PC-3 (cell line): ENCODE measurements around the gene GKN1. TPM values are rescaled to one million over a fixed set of nuclear protein-coding genes. Genes with fewer than 3 reads are reported as not detected.

Experiments
- ATAC-seq: fragments of 200-7000 bp; cut with Tn5 transposase; 2 replicates; pipeline ENCODE4 v1.9.1; 2020; ENCODE audit warnings: mild to moderate bottlenecking, moderate library complexity
- BruUV-seq: library from RNA; stranded (reverse); fragments of 400-500 nt; replicated peaks from 2 replicates; lab custom pipeline; 2021; lab: Mats Ljungman, UMichigan
- CTCF ChIA-PET: fragments of 300-600 bp; sonication (Branson Sonifier 250); formaldehyde crosslinking; loops from one replicate; lab custom pipeline; 2022; ENCODE audit warnings: antibody characterized with exemption; lab: Charles Lee
- POLR2A ChIA-PET: fragments of 300-600 bp; sonication (Branson Sonifier 250); formaldehyde crosslinking; loops from one replicate; lab custom pipeline; 2022; ENCODE audit warnings: antibody characterized with exemption; ENCODE audit not compliant: unreplicated experiment; lab: Charles Lee
- DNase-seq: peaks from one replicate; pipeline ENCODE4 v3.0.0-alpha.2; 2015
- H2AFZ ChIP-seq: fragments of 300-600 bp; sonication (generic); 2 replicates; pipeline ENCODE4 v1.6.0; 2016; ENCODE audit warnings: antibody characterized with exemption, low read length
- H3F3A ChIP-seq: fragments of 300-600 bp; sonication (generic); one replicate; pipeline ENCODE4 v1.6.0; 2017; ENCODE audit warnings: antibody characterized with exemption, low read length, control low read depth, mild to moderate bottlenecking; ENCODE audit not compliant: unreplicated experiment
- H3K27ac ChIP-seq: fragments of 300-600 bp; sonication (generic); 2 replicates; pipeline ENCODE4 v1.5.1; 2016; ENCODE audit warnings: mild to moderate bottlenecking, low read length
- H3K27me3 ChIP-seq: fragments of 300-600 bp; sonication (generic); 2 replicates; pipeline ENCODE4 v1.6.1; 2016; ENCODE audit warnings: low read length, mixed read lengths
- H3K36me3 ChIP-seq: fragments of 300-600 bp; sonication (generic); 2 replicates; pipeline ENCODE4 v1.6.1; 2016; ENCODE audit warnings: low read depth, mixed run types, low read length, mixed read lengths
- H3K4me1 ChIP-seq: fragments of 300-600 bp; sonication (generic); 2 replicates; pipeline ENCODE4 v1.5.1; 2016; ENCODE audit warnings: low read length; ENCODE audit not compliant: insufficient read depth
- H3K4me2 ChIP-seq: fragments of 300-600 bp; sonication (generic); 2 replicates; pipeline ENCODE4 v1.6.0; 2016; ENCODE audit warnings: low read length
- H3K4me3 ChIP-seq: fragments of 300-600 bp; sonication (generic); 2 replicates; pipeline ENCODE4 v1.5.1; 2016; ENCODE audit warnings: mild to moderate bottlenecking, low read length, mixed read lengths
- H3K79me2 ChIP-seq: fragments of 300-600 bp; sonication (generic); 2 replicates; pipeline ENCODE4 v1.6.1; 2017; ENCODE audit warnings: low read length, mixed read lengths
- H3K9ac ChIP-seq: fragments of 300-600 bp; sonication (generic); 2 replicates; pipeline ENCODE4 v1.6.0; 2016; ENCODE audit warnings: mild to moderate bottlenecking, low read length
- H3K9me2 ChIP-seq: fragments of 300-600 bp; sonication (generic); replicated peaks from 2 replicates; pipeline ENCODE4 v1.6.1; 2016; ENCODE audit warnings: mixed run types, low read length, mixed read lengths
- H3K9me3 ChIP-seq: fragments of 300-600 bp; sonication (generic); 2 replicates; pipeline ENCODE4 v1.6.1; 2016; ENCODE audit warnings: low read length, mixed read lengths
- H4K20me1 ChIP-seq: fragments of 300-600 bp; sonication (generic); 2 replicates; pipeline ENCODE4 v1.6.1; 2016; ENCODE audit warnings: low read length, mixed read lengths
- EZH2 ChIP-seq: fragments of 300-600 bp; sonication (generic); IDR thresholded peaks from one replicate; pipeline ENCODE4 v1.6.1; 2017; ENCODE audit warnings: antibody characterized with exemption, mild to moderate bottlenecking, low read length; ENCODE audit not compliant: unreplicated experiment
- EZH2phosphoT487 ChIP-seq: fragments of 300-600 bp; sonication (generic); IDR thresholded peaks from 2 replicates; pipeline ENCODE4 v1.6.1; 2018; ENCODE audit warnings: mild to moderate bottlenecking, antibody characterized with exemption, low read length, borderline replicate concordance
- intact Hi-C: fragments of 100-400 bp; cut with micrococcal nuclease; formaldehyde crosslinking; loops from 2 replicates; pipeline ENCODE4 v1.9.0; 2023
- total RNA-seq: library from RNA; depleted of rRNA; stranded (reverse); fragments of >200 nt; gene quantifications from 2 replicates; pipeline ENCODE4 v1.2.3, GENCODE V29; 2014
- TF ChIP-seq, protein P1 (sequence below): fragments of 300-600 bp; sonication (generic); conservative IDR thresholded peaks from 2 replicates; pipeline ENCODE4 v1.5.1; 2017; ENCODE audit warnings: antibody characterized with exemption, low read depth, mild to moderate bottlenecking, low read length

GKN1 gene
- total RNA-seq, 1 experiment from 2014 or later: not detected

GRCh38 chr2:68971591-68972231, 2.7 kb upstream of the GKN1 start:
- Histone ChIP-seq H4K20me1 (no peaks in the 10 kb centered on the region), H2AFZ (peak overlapping the region; percentile 20; the same call in 1 of the 2 replicates), H3F3A (peaks cover 10% of the 10 kb centered on the region), H3K36me3 (no peaks in the 10 kb centered on the region), H3K27me3 (no peaks in the 10 kb centered on the region), H3K4me3 (0 out of 2 replicates have a peak overlapping the region, but pooled peaks have one; percentile 7), H3K9ac (peak overlapping the region; percentile 69), H3K9me3 (no peaks in the 10 kb centered on the region), H3K27ac (peak overlapping the region; percentile 97), H3K4me1 (peaks cover 34% of the 10 kb centered on the region), H3K79me2 (no peaks in the 10 kb centered on the region), H3K9me2 (0 out of 2 replicates have a peak, but pooled peaks cover 6% of the 10 kb centered on the region), H3K4me2 (peak overlapping the region; percentile 55)
- intact Hi-C loops: no loop called here
- DNase-seq (peak; percentile 99), ATAC-seq (peak; percentile 97)
- TF ChIP-seq EZH2phosphoT487 (no peak), EZH2 (no peak)
- TF ChIP-seq, protein P1, sequence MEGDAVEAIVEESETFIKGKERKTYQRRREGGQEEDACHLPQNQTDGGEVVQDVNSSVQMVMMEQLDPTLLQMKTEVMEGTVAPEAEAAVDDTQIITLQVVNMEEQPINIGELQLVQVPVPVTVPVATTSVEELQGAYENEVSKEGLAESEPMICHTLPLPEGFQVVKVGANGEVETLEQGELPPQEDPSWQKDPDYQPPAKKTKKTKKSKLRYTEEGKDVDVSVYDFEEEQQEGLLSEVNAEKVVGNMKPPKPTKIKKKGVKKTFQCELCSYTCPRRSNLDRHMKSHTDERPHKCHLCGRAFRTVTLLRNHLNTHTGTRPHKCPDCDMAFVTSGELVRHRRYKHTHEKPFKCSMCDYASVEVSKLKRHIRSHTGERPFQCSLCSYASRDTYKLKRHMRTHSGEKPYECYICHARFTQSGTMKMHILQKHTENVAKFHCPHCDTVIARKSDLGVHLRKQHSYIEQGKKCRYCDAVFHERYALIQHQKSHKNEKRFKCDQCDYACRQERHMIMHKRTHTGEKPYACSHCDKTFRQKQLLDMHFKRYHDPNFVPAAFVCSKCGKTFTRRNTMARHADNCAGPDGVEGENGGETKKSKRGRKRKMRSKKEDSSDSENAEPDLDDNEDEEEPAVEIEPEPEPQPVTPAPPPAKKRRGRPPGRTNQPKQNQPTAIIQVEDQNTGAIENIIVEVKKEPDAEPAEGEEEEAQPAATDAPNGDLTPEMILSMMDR: no peak
- BruUV-seq: no TSS peak
- ChIA-PET CTCF (no interaction called here), POLR2A (no interaction called here)

- peaks cover 10% of the 10 kb centered on the region for H3F3A ChIP-seq
- no peak overlapping the region for H3K4me3 ChIP-seq
- no peak overlapping the region for H3K4me2 ChIP-seq
- H3K79me2 ChIP-seq: no peaks in the 10 kb centered on the region
- H3K36me3 ChIP-seq: no peaks in the 10 kb centered on the region
- H3K27me3 ChIP-seq: no peaks in the 10 kb centered on the region
- no peak overlapping the region for H3K9ac ChIP-seq
- no peak overlapping the region for H2AFZ ChIP-seq
- H3K9me2 ChIP-seq: 0 out of 2 replicates have a peak, but pooled peaks cover 6% of the 10 kb centered on the region
- TF ChIP-seq EZH2 (no peak), EZH2phosphoT487 (no peak)
- TF ChIP-seq, protein P1: no peak
- H3K4me1 ChIP-seq: peaks cover 34% of the 10 kb centered on the region
- no peak for ATAC-seq
- H4K20me1 ChIP-seq: no peaks in the 10 kb centered on the region
- H3K27ac ChIP-seq: no peak overlapping the region
- BruUV-seq: no TSS peak
- ChIA-PET POLR2A (no interaction called here), CTCF (no interaction called here)
- DNase-seq: no peak
- H3K9me3 ChIP-seq: no peaks in the 10 kb centered on the region
- intact Hi-C loops: no loop called here
Observed at GRCh38 chr2:68974946-68975665, 670 bp downstream of the GKN1 start.
